HCT116 (cell line): ENCODE results near the gene ANGEL1. TPM values are rescaled to one million over a fixed set of nuclear protein-coding genes. Genes with fewer than 3 reads are reported as not detected.

Experiments
- ATAC-seq: fragments of 200-7000 bp; cut with Tn5 transposase; 2 replicates; pipeline ENCODE4 v1.9.1; 2020; ENCODE audit warnings: mild to moderate bottlenecking, moderate library complexity
- BruUV-seq: library from RNA; stranded (reverse); fragments of 400-500 nt; replicated peaks from 2 replicates; lab custom pipeline; 2021; lab: Mats Ljungman, UMichigan
- CTCF ChIA-PET: fragments of 300-600 bp; sonication (Branson Sonifier 250); formaldehyde crosslinking; loops from one replicate; lab custom pipeline; 2021; ENCODE audit warnings: antibody characterized with exemption; lab: Charles Lee
- POLR2A ChIA-PET: fragments of 300-600, 350-600 bp; sonication (Branson Sonifier 250); formaldehyde crosslinking; loops from one replicate; lab custom pipeline; 2021; ENCODE audit warnings: antibody characterized with exemption; lab: Charles Lee
- RAD21 ChIA-PET, 2 experiments: fragments of 300-600 bp; sonication (Branson Sonifier 250); formaldehyde crosslinking; loops; one replicate each; lab custom pipeline; 2023; ENCODE audit warnings: low total read pairs in 2 of 2; ENCODE audit not compliant: uncharacterized antibody in 2 of 2, unreplicated experiment in 2 of 2, low non-redundant PET in 1 of 2; lab: Charles Lee
- DNase-seq: peaks from one replicate; pipeline ENCODE4 v3.0.0-alpha.2; 2010; ENCODE audit warnings: low read depth, low spot score
- H2AFZ ChIP-seq: fragments of 200-600 bp; shearing (Covaris generic), sonication (generic); 2 replicates; pipeline ENCODE4 v1.6.1; 2017; ENCODE audit warnings: low read depth, mixed run types, mixed read lengths, antibody characterized with exemption, low read length; ENCODE audit not compliant: poor library complexity, severe bottlenecking
- H3K27ac ChIP-seq: 2 replicates; pipeline ENCODE4 v1.5.1; 2012; ENCODE audit warnings: low read depth, low read length
- H3K27me3 ChIP-seq: fragments of 200-600 bp; sonication (generic); 2 replicates; pipeline ENCODE4 v1.6.1; 2016; ENCODE audit warnings: mixed run types, low read length, mixed read lengths; ENCODE audit not compliant: insufficient read depth
- H3K36me3 ChIP-seq, 2 experiments: fragments of 200-500 bp in 1 of 2; fragments of 200-600 bp in 1 of 2; sonication (Bioruptor generic) in 1 of 2; sonication (generic) in 1 of 2; 2 replicates each; pipeline versions ENCODE4 v1.5.1 to v1.6.1; 2014 to 2016; ENCODE audit warnings: low read length in 2 of 2, inconsistent platforms in 1 of 2, mixed read lengths in 1 of 2, mixed run types in 1 of 2; ENCODE audit not compliant: insufficient read depth in 2 of 2, control insufficient read depth in 1 of 2
- H3K4me1 ChIP-seq, 2 experiments: fragments of 200-600 bp in 1 of 2; sonication (generic) in 1 of 2; 2 replicates each; pipeline versions ENCODE4 v1.5.1 to v1.6.1; 2012 to 2017; ENCODE audit warnings: low read length in 2 of 2, inconsistent platforms in 1 of 2, mild to moderate bottlenecking in 1 of 2, mixed read lengths in 1 of 2, mixed run types in 1 of 2, moderate library complexity in 1 of 2; ENCODE audit not compliant: insufficient read depth in 2 of 2, control insufficient read depth in 1 of 2
- H3K4me2 ChIP-seq: fragments of 200-600 bp; sonication (generic); 2 replicates; pipeline ENCODE4 v1.6.1; 2017; ENCODE audit warnings: mixed run types, low read length, mixed read lengths
- H3K4me3 ChIP-seq, 2 experiments: fragments of 200-600 bp in 1 of 2; sonication (generic) in 1 of 2; replicated peaks in 1 of 2; 2 replicates each; pipeline ENCODE4 v1.5.1; 2011 to 2016; ENCODE audit warnings: low read length in 2 of 2, control low read depth in 1 of 2, low read depth in 1 of 2, mild to moderate bottlenecking in 1 of 2, mixed read lengths in 1 of 2, mixed run types in 1 of 2
- H3K79me2 ChIP-seq: fragments of 200-600 bp; sonication (generic); 2 replicates; pipeline ENCODE4 v1.6.1; 2017; ENCODE audit warnings: mild to moderate bottlenecking, mixed run types, low read length, moderate library complexity, mixed read lengths; ENCODE audit not compliant: insufficient read depth
- H3K9ac ChIP-seq: fragments of 200-600 bp; sonication (generic); 2 replicates; pipeline ENCODE4 v1.6.1; 2016; ENCODE audit warnings: low read length, mixed read lengths
- H3K9me2 ChIP-seq: fragments of 200-600 bp; sonication (generic), shearing (Covaris generic); 2 replicates; pipeline ENCODE4 v1.6.1; 2017; ENCODE audit warnings: mixed run types, mild to moderate bottlenecking, moderate library complexity; ENCODE audit not compliant: insufficient read depth
- H3K9me3 ChIP-seq, 2 experiments: fragments of 200-500 bp in 1 of 2; fragments of 200-600 bp in 1 of 2; sonication (Bioruptor generic) in 1 of 2; sonication (generic) in 1 of 2; 2 replicates each; pipeline ENCODE4 v1.6.1; 2014 to 2017; ENCODE audit warnings: low read length in 2 of 2, mixed read lengths in 2 of 2, inconsistent platforms in 1 of 2, low read depth in 1 of 2, mild to moderate bottlenecking in 1 of 2, mixed run types in 1 of 2, moderate library complexity in 1 of 2; ENCODE audit not compliant: control insufficient read depth in 1 of 2, insufficient read depth in 1 of 2
- H4K20me1 ChIP-seq: fragments of 200-600 bp; sonication (generic), shearing (Covaris generic); 2 replicates; pipeline ENCODE4 v1.6.1; 2017; ENCODE audit warnings: mixed run types, mild to moderate bottlenecking, moderate library complexity; ENCODE audit not compliant: insufficient read depth
- CBX3 ChIP-seq: IDR thresholded peaks from 2 replicates; pipeline ENCODE4 v1.6.1; 2012; ENCODE audit warnings: low read depth
- CEBPB ChIP-seq: IDR thresholded peaks from 2 replicates; pipeline ENCODE4 v1.6.1; 2012; ENCODE audit warnings: low read depth
- ELF1 ChIP-seq: IDR thresholded peaks from 2 replicates; pipeline ENCODE4 v1.6.1; 2012; ENCODE audit warnings: low read depth, borderline replicate concordance
- EZH2phosphoT487 ChIP-seq: fragments of 200-600 bp; IDR thresholded peaks from 2 replicates; pipeline ENCODE4 v1.6.1; 2018; ENCODE audit warnings: antibody characterized with exemption, borderline replicate concordance
- POLR2AphosphoS5 ChIP-seq: IDR thresholded peaks from 2 replicates; pipeline ENCODE4 v1.6.1; 2011; ENCODE audit warnings: mild to moderate bottlenecking, low read depth, low read length, moderate library complexity
- RAD21 ChIP-seq: IDR thresholded peaks from 2 replicates; pipeline ENCODE4 v1.6.1; 2012; ENCODE audit warnings: low read depth, mild to moderate bottlenecking
- REST ChIP-seq: IDR thresholded peaks from 2 replicates; pipeline ENCODE4 v1.6.1; 2012; ENCODE audit warnings: low read depth
- SIN3A ChIP-seq: IDR thresholded peaks from 2 replicates; pipeline ENCODE4 v1.6.1; 2012; ENCODE audit warnings: low read depth
- SRF ChIP-seq: IDR thresholded peaks from 2 replicates; pipeline ENCODE4 v1.6.1; 2012; ENCODE audit warnings: low read depth
- TCF7L2 ChIP-seq: IDR thresholded peaks from 2 replicates; pipeline ENCODE4 v1.7.0; 2011; ENCODE audit warnings: borderline replicate concordance, inconsistent platforms; ENCODE audit not compliant: insufficient read depth, insufficient read length; ENCODE audit errors: extremely low read depth
- ZFX ChIP-seq: fragments of 450-650 bp; IDR thresholded peaks from 2 replicates; pipeline ENCODE4 v1.6.1; 2017
- ZNF274 ChIP-seq: fragments of 200-500 bp; sonication (Bioruptor generic); IDR thresholded peaks from 2 replicates; pipeline ENCODE4 v1.6.1; 2014; ENCODE audit warnings: mild to moderate bottlenecking, low read depth, low read length, inconsistent platforms
- intact Hi-C: fragments of 100-400 bp; cut with micrococcal nuclease; formaldehyde crosslinking; loops from 2 replicates; pipeline ENCODE4 v1.10.0; 2022
- total RNA-seq: library from RNA; stranded (reverse); gene quantifications from one replicate; pipeline ENCODE4 v1.2.1, GENCODE V29; 2021; ENCODE audit not compliant: unreplicated experiment
- TF ChIP-seq, protein P1 (sequence below): IDR thresholded peaks from 2 replicates; pipeline ENCODE4 v1.6.1; 2011; ENCODE audit warnings: mild to moderate bottlenecking, low read length, moderate library complexity; ENCODE audit not compliant: insufficient replicate concordance; ENCODE audit errors: extremely low read depth
- TF ChIP-seq, protein P2 (sequence below): IDR thresholded peaks from 2 replicates; pipeline ENCODE4 v1.6.1; 2012

Gene ANGEL1
- total RNA-seq, 1 experiment from 2014 or later: 20.6 TPM

DNA sequence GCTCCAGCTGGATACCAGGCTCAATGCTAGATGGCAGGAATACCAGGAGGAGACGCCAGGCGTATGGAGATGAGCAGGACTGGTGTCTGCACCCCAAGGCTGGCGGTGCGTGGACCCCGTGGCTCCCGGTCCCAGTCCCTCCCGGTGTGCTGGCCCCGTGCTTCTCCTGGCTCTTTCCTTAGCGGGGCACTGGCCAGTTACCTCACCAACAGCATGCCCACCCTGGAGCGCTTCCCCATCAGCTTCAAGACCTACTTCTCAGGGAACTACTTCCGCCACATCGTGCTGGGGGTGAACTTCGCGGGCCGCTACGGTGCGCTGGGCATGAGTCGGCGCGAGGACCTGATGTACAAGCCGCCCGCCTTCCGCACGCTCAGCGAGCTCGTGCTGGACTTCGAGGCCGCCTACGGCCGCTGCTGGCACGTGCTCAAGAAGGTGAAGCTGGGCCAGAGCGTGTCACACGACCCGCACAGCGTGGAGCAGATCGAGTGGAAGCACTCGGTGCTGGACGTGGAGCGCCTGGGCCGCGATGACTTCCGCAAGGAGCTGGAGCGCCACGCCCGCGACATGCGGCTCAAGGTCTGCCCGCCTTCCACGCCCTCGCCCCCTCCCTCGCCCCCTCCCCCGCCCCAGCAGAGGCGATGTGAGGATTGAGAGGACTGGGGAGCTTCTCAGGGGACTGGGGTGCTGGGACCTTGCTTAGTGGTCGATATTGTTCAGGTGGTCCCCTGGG, 36.8 kb downstream of the ANGEL1 start:
- Histone ChIP-seq H3K27me3 (no peaks in the 10 kb centered on the region), H3K9me2 (no peaks in the 10 kb centered on the region), H3K9me3 (no peaks in the 10 kb centered on the region), H3K4me2 (no peak overlapping the region), H3K79me2 (no peaks in the 10 kb centered on the region), H3K4me1 (peaks cover 15 to 24% of the 10 kb centered on the region in 2 experiments), H3K27ac (no peak overlapping the region), H4K20me1 (no peaks in the 10 kb centered on the region), H3K4me3 (no peak overlapping the region), H2AFZ (no peak overlapping the region)
- ChIA-PET RAD21 (no interaction called here), CTCF (interaction anchor here (1.8 kb wide), 1 partner anchor 65 kb away, joined by 10 read pairs; no protein-coding TSS in a partner anchor), POLR2A (no interaction called here)
- no peak for DNase-seq
- intact Hi-C loops: no loop called here
- TF ChIP-seq RAD21 (no peak), ZFX (no peak), REST (no peak), POLR2AphosphoS5 (no peak), CEBPB (no peak), ZNF274 (no peak), TCF7L2 (no peak), CBX3 (no peak), ELF1 (no peak), EZH2phosphoT487 (no peak), SIN3A (no peak), SRF (no peak)
- TF ChIP-seq, protein P1, sequence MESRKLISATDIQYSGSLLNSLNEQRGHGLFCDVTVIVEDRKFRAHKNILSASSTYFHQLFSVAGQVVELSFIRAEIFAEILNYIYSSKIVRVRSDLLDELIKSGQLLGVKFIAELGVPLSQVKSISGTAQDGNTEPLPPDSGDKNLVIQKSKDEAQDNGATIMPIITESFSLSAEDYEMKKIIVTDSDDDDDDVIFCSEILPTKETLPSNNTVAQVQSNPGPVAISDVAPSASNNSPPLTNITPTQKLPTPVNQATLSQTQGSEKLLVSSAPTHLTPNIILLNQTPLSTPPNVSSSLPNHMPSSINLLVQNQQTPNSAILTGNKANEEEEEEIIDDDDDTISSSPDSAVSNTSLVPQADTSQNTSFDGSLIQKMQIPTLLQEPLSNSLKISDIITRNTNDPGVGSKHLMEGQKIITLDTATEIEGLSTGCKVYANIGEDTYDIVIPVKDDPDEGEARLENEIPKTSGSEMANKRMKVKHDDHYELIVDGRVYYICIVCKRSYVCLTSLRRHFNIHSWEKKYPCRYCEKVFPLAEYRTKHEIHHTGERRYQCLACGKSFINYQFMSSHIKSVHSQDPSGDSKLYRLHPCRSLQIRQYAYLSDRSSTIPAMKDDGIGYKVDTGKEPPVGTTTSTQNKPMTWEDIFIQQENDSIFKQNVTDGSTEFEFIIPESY: no peak
- TF ChIP-seq, protein P2, sequence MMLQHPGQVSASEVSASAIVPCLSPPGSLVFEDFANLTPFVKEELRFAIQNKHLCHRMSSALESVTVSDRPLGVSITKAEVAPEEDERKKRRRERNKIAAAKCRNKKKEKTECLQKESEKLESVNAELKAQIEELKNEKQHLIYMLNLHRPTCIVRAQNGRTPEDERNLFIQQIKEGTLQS: no peak
- TF ChIP-seq, all 23 proteins: peak for 0
- Histone ChIP-seq H3K9ac (no peak overlapping the region), H3K36me3 (no peaks in the 10 kb centered on the region)
- no peak for ATAC-seq
- BruUV-seq: no TSS peak
